Spleen (tissue), 7 donors: Measurements from ENCODE around the gene AGAP4.
"Not testable (repeated sequence)": the region's sequence is repeated elsewhere in the genome, so short reads cannot be mapped to it uniquely, and the experiment has no call there.

Experiments used
- POLR2A ChIP-seq, 3 donors: fragments of 450-650 bp; IDR thresholded peaks; one replicate each; pipeline ENCODE4 v1.5.1; 2017; ENCODE audit warnings: antibody characterized with exemption in 3 of 3, mild to moderate bottlenecking in 1 of 3
- POLR2AphosphoS5 ChIP-seq, 3 donors: sonication (generic); formaldehyde crosslinking; IDR thresholded peaks; one replicate each; pipeline ENCODE4 v1.5.1; 2017; ENCODE audit warnings: antibody characterized with exemption in 3 of 3
- TF ChIP-seq, protein P1 (sequence below), 11 experiments: fragments of 200-600 bp in 7 of 11; fragments of 450-650 bp in 4 of 11; sonication (generic) in 4 of 11; IDR thresholded peaks in 8 of 11; conservative IDR thresholded peaks in 3 of 11; 1 replicate in 7 of 11; 2 replicates in 4 of 11; pipeline versions ENCODE4 v1.4.0 to v1.8.0; 2016 to 2021; ENCODE audit warnings: antibody characterized with exemption in 11 of 11, inconsistent platforms in 4 of 11, mild to moderate bottlenecking in 1 of 11
- donor health status: DM: no; HTN: no; CAD: no; lungs with moderate emphysema.
- donor health status: DM: no; HTN: no; CAD: no.
- donor health status: DM: no; HTN: no; CAD: no.

DNA sequence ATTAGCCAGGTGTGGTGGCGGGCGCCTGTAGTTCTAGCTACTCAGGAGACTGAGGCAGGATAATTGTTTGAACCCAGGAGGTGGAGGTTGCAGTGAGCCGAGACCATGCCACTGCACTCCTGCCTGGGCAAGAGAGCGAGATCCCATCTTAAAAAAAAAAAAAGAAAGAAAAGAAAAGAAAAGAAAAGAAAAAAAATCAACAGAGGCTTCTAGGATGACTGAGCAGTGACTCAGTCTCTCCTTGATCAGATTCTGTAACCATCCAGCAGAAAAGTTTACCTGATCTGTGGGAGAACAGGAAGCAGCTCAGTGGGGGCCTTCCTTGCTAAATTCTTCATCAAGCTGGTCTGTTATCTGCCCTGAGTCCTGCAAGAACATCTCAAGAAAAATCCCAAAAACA is 33.2 kb downstream of the AGAP4 start:
- not testable (repeated sequence) for TF ChIP-seq POLR2A, POLR2AphosphoS5 (IDR thresholded peaks at IDR 0.05)
- TF ChIP-seq, protein P1, sequence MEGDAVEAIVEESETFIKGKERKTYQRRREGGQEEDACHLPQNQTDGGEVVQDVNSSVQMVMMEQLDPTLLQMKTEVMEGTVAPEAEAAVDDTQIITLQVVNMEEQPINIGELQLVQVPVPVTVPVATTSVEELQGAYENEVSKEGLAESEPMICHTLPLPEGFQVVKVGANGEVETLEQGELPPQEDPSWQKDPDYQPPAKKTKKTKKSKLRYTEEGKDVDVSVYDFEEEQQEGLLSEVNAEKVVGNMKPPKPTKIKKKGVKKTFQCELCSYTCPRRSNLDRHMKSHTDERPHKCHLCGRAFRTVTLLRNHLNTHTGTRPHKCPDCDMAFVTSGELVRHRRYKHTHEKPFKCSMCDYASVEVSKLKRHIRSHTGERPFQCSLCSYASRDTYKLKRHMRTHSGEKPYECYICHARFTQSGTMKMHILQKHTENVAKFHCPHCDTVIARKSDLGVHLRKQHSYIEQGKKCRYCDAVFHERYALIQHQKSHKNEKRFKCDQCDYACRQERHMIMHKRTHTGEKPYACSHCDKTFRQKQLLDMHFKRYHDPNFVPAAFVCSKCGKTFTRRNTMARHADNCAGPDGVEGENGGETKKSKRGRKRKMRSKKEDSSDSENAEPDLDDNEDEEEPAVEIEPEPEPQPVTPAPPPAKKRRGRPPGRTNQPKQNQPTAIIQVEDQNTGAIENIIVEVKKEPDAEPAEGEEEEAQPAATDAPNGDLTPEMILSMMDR (IDR thresholded peaks at IDR 0.05 in 8 of 11, conservative IDR thresholded peaks at IDR 0.05 in 3 of 11), result not testable (repeated sequence)
